ES-I3 (cell line): ENCODE measurements around the gene SCGB2B2.
"Not testable (repeated sequence)": the region's sequence is repeated elsewhere in the genome, so short reads cannot be mapped to it uniquely, and the experiment has no call there.

Source experiments
- H3K36me3 ChIP-seq: 2 replicates; pipeline ENCODE4 v1.6.1; 2013; ENCODE audit warnings: mild to moderate bottlenecking, low read length, control low read depth, moderate library complexity; ENCODE audit not compliant: insufficient read depth
- H3K4me1 ChIP-seq: 2 replicates; pipeline ENCODE4 v1.6.1; 2013; ENCODE audit warnings: mild to moderate bottlenecking, control low read depth, low read length; ENCODE audit not compliant: insufficient read depth
- H3K9ac ChIP-seq: 2 replicates; pipeline ENCODE4 v1.6.1; 2013; ENCODE audit warnings: low read depth, mild to moderate bottlenecking, low read length, moderate library complexity
- H3K9me3 ChIP-seq: 2 replicates; pipeline ENCODE4 v1.6.1; 2013; ENCODE audit warnings: mild to moderate bottlenecking, low read length, moderate library complexity; ENCODE audit not compliant: control insufficient read depth, insufficient read depth

The SCGB2B2 gene

DNA sequence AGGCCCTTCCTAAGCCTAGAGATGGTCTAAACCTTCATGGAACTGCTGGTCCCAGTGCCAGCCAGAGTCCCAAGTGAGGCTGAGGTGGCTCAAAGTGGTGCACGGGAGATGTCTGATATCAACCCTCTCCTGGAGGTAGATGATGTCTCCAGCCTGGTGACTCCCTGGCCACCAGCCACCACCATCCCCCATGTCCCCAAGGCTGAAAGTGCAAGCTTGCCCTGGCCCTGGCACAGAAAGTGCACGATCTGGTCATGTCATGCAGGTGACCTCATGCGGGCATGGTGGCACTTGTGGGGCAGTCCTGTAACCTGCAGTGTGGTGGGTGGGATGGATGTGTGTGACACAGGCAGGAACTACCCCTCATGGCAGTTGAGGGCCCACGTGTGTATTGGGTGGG is 11.7 kb downstream of the SCGB2B2 start:
- not testable (repeated sequence) for H3K9ac ChIP-seq, H3K4me1 ChIP-seq, H3K36me3 ChIP-seq, H3K9me3 ChIP-seq

DNA sequence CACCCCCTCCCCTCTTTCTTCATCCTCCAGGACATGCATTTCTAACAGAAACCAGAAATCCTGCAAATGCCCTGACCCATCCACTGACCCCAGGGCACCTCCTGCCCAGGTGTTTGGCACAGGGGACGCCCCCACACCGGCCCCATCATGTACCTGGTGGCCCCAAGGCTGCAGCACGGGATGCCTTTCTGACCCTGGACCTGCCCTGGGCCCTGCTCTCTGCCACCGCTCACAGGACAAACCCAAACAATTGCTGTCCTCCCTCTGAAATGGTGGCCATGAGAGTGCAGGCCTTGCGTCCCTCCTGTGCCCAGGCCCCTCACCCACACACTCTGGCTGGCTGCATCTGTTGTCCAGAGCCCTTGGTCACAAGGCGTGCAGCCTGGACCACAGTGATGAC is 12.1 kb downstream of the SCGB2B2 start:
- H3K9ac ChIP-seq = no peak overlapping the region
- H3K4me1 ChIP-seq = no peaks in the 10 kb centered on the region
- H3K9me3 ChIP-seq = no peaks in the 10 kb centered on the region
- H3K36me3 ChIP-seq = no peaks in the 10 kb centered on the region

DNA sequence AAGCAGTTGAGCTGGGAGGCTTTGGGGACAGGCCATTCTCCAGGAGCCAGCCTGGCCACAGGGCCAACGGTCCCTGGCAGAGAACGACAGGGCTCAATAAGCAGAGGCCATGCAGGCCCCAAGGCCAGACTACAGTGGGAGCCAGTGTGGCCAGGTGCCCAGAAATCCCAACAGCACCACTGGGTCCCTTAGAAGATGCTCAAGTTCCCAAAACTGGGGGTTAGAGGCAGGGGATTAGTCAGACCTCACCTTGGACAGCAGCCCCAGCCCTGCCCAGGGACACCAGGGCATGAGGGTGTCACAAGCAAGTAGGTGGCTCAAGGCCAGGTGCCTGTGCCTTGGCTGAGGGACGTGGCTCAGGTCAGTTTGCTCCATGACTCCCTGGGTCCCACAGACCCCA is 12.8 kb downstream of the SCGB2B2 start:
- no peaks in the 10 kb centered on the region for H3K36me3 ChIP-seq
- H3K9ac ChIP-seq = no peak overlapping the region
- H3K9me3 ChIP-seq = no peaks in the 10 kb centered on the region
- no peaks in the 10 kb centered on the region for H3K4me1 ChIP-seq

DNA sequence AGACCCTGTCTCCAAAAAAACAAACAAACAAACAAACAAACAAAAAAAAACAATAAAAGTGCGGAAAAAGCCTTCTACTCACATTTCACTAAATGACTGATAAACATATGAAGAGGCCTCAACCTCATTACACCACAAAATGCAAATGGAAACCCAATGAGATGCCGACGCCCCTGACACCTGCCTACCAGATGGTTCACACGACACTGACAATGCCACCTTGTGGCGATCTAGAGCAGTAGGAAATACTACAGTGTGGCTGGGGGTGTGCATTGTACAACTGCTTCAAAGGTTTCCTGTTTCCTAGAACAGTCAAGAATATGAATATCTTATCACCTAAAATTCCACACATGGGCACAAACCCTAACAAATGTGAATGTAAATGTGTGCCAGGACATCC is 14.0 kb downstream of the SCGB2B2 start:
- H3K36me3 ChIP-seq = no peaks in the 10 kb centered on the region
- H3K4me1 ChIP-seq = no peaks in the 10 kb centered on the region
- no peaks in the 10 kb centered on the region for H3K9me3 ChIP-seq
- no peak overlapping the region for H3K9ac ChIP-seq

GRCh38 chr19:34661357-34661756 is 15.6 kb downstream of the SCGB2B2 start:
- no peaks in the 10 kb centered on the region for H3K9me3 ChIP-seq
- no peaks in the 10 kb centered on the region for H3K36me3 ChIP-seq
- H3K9ac ChIP-seq = no peak overlapping the region
- no peaks in the 10 kb centered on the region for H3K4me1 ChIP-seq

- Histone ChIP-seq H3K9me3 (no peaks in the 10 kb centered on the region), H3K36me3 (no peaks in the 10 kb centered on the region), H3K9ac (no peak overlapping the region), H3K4me1 (no peaks in the 10 kb centered on the region)
Observed at GRCh38 chr19:34655651-34656050, 21.3 kb downstream of the SCGB2B2 start.

GRCh38 chr19:34654796-34655195 is 22.2 kb downstream of the SCGB2B2 start:
- H3K4me1 ChIP-seq = no peaks in the 10 kb centered on the region
- H3K36me3 ChIP-seq = no peaks in the 10 kb centered on the region
- H3K9me3 ChIP-seq = no peaks in the 10 kb centered on the region
- H3K9ac ChIP-seq = no peak overlapping the region

GRCh38 chr19:34651747-34652146 is 25.2 kb downstream of the SCGB2B2 start:
- no peaks in the 10 kb centered on the region for H3K4me1 ChIP-seq
- H3K9me3 ChIP-seq = no peaks in the 10 kb centered on the region
- H3K36me3 ChIP-seq = no peaks in the 10 kb centered on the region
- H3K9ac ChIP-seq = no peak overlapping the region

DNA sequence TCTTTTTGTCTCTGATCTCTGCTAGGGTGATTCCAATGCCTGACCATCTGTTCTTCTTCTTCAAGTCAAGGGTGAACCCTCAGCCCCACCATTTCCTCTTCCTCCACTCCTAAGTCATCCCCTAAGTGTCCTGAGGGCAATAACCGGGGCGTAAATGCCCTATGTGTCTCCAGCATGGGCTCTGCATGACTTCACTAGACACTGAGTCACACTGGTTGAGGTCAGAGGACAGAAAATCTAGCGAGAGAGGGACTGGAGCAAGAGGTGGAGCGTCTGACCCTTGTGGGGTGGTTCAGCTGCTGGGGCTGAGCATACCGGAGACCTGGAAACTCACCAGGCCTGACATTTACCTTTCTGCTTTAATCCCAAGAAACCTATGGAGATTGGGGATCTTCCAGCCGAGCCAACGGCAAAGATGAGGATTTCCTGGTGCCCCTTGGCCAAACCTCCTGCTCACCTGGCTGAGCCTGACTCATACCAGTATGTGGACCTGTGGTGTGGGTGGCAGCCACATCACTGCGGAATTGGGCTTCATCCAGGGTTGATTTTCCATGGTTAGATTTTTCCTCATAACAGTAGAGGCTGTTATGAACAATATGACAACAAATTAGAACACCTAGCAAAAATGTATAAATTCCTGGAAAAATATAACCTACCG is 26.9 kb downstream of the SCGB2B2 start:
- no peak overlapping the region for H3K9ac ChIP-seq
- no peaks in the 10 kb centered on the region for H3K9me3 ChIP-seq
- no peaks in the 10 kb centered on the region for H3K36me3 ChIP-seq
- H3K4me1 ChIP-seq = no peaks in the 10 kb centered on the region

DNA sequence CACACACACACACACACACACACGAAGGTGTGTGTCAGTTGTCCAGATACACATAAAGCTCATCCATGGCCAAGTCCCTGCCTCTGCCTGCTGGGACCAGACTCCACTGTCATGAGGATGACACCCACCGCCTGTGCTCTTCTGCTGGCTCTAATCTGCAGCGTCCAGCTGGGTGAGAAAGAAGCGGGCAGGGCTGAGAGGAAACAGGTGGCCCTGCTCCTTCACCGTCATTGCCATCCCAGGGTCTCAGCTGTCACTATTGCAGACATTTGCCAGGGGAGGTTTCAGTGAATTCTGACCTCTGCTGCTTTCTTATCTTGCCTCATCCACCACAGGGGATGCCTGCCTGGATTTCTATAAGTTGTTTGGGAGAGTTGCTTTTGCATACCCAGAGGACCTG is 31.4 kb downstream of the SCGB2B2 start:
- H3K9ac ChIP-seq = no peak overlapping the region
- no peaks in the 10 kb centered on the region for H3K4me1 ChIP-seq
- H3K36me3 ChIP-seq = no peaks in the 10 kb centered on the region
- H3K9me3 ChIP-seq = no peaks in the 10 kb centered on the region

DNA sequence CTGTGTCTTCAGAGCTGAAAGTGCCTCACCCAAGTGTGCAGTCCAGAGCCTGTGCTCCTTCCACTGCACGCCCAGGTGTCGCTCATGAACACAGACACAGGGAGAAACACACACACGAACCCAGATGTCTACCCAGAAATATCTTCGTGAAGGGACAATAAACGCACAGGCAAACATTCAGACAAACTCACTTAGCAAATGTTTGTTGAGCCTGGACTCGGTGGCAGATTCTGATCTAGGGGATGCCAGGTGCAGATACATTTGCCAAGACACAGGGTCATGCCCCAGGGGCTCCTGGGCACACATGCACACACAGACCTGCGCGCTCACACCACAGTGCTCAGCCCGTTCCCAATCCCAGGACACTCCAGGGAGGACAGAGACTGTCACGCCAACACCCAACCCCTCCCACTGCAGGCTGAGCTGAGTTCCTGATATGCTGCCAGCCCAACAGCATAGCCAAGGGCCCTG is 31.9 kb downstream of the SCGB2B2 start:
- Histone ChIP-seq H3K9me3 (no peaks in the 10 kb centered on the region), H3K36me3 (no peaks in the 10 kb centered on the region), H3K9ac (no peak overlapping the region), H3K4me1 (no peaks in the 10 kb centered on the region)

GRCh38 chr19:34642241-34642640 is 34.7 kb downstream of the SCGB2B2 start:
- Histone ChIP-seq H3K9ac (no peak overlapping the region), H3K4me1 (no peaks in the 10 kb centered on the region), H3K36me3 (no peaks in the 10 kb centered on the region), H3K9me3 (no peaks in the 10 kb centered on the region)

- Histone ChIP-seq H3K4me1 (no peaks in the 10 kb centered on the region), H3K9ac (no peak overlapping the region), H3K9me3 (no peaks in the 10 kb centered on the region), H3K36me3 (no peaks in the 10 kb centered on the region)
Observed at GRCh38 chr19:34639491-34640085, 37.4 kb downstream of the SCGB2B2 start.

DNA sequence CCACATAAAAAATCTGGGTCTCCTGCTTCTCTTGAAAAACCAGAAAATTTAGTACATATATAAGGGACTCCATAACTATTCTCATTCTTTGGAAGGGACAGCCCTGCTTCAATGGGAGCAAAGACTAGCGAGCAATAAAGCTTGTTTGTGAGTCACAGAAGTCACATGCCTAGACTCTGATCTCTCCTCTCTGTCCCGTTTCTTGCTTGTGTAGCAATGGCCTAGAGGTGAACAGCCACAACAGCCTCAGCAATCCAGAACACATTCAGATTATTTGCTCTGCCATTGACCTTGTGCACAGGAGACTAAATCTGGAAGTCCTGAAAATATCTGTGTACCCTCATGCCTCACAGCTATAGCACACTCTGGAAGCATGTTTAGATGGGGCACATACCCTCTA is 43.2 kb downstream of the SCGB2B2 start:
- no peaks in the 10 kb centered on the region for H3K36me3 ChIP-seq

More for the DNA sequence above, 43.2 kb downstream of the SCGB2B2 start:
- Histone ChIP-seq H3K9ac (no peak overlapping the region), H3K4me1 (no peaks in the 10 kb centered on the region), H3K9me3 (no peaks in the 10 kb centered on the region)
